ENCODE data around the gene DDTL. TPM values are rescaled to one million over a fixed set of nuclear protein-coding genes. Genes with fewer than 3 reads are reported as not detected.
"Not testable (repeated sequence)": the region's sequence is repeated elsewhere in the genome, so short reads cannot be mapped to it uniquely, and the experiment has no call there.

Gene DDTL
- total RNA-seq, 1 donor from 2014 or later, result 6.6 TPM

DNA sequence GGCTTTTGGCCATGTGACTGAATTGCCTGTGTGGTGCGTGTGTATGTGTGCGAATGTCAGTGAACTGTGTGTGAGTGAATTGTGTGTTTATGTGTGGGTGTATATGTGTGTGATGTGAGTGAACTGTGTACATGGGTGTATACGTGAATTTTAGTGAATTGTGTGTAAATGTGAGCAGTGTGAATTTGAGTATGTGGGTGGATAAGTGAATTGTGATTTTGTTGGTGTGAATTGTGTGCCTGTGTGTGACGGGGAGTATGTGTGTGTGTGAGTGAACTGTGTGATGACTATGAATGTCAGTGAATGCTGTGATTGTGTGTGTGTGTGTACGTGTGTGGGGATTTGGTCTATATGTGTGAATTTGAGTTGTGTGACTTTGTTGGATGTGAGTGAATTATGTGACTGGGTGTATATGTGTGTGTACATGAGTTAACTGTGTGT lies 3.5 kb downstream of the DDTL start:
- no peak for DNase-seq (ENCODE audit: low spot score)

DNA sequence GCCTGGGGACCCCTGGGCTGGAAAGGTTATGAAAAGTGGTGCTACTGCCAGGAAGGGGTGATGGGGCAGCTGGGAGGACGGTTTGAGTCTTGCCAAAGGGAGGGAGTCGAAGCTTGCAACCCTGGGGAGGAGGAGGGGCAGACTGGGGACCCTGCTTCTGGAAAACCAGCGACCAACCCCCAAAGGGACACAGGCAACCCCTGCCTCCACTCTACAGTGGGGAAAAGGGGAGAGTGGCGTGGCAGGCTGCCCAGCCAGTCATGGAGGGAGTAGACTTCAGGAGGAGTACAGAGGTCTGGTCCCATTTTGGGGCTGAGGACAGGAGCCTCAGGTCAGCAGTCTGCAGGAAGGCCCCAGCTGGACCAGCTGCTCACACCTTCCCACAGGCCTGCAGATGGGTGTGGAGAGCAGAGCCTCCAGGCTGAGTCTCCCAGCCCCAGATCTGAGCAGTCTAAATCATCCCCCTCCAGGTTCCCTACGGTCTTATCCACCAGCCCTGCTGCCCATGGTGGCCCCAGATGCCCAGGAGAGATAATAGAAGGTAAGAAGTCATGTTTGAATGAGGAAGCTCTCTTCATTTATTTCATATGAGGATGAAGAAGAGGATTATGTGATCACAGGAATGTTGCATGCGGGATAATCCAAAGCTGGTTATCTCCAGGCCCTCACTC lies 4.3 kb downstream of the DDTL start:
- DNase-seq (ENCODE audit: low spot score), result no peak

DNA sequence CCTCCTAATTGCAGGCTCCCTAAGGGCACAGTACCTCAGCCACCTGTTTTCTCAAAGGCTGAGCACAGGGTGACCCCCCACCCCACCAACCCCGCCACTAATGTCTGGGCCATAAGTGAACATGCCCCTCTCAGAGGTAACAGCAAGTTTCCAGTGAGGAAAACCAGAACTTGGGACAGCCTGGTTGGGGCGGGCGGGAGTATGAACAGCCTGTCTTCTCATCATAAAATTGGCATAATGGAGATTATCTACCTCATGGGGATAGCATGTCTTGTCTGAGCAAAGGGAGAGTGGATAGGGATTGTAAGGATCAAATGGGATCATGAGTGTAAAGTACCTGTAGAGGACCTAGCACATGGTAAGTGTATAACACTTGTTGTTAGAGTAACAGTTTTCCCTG lies 5.2 kb downstream of the DDTL start:
- not testable (repeated sequence) for DNase-seq (ENCODE audit: low spot score)

DNA sequence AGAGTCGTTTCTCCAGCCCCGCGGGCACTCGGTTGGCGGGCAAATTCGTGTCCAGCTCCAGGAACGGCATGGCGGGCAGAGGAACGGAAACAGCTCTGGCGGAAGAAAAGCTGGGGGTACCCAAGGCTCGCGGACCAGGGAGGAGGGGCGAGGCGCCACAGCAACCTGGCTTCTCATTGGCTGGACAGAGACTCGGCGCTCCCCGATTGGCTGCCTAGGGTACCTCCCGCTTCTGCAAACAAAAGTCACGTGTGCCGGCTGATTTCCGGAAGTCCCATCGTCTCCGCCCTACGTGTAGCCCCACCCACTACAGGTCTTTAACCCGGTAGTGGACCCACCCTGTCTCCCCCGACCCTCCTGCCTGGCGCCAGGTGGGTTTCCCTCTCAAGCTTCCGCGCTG lies 7.7 kb downstream of the DDTL start, which contains the start of gene DDT:
Gene DDT (minus strand): TSS at position 97 of the 400 bp plus-strand sequence. CDS start 27 bp downstream, at position 70.
- not testable (repeated sequence) for DNase-seq (ENCODE audit: low spot score)

DNA sequence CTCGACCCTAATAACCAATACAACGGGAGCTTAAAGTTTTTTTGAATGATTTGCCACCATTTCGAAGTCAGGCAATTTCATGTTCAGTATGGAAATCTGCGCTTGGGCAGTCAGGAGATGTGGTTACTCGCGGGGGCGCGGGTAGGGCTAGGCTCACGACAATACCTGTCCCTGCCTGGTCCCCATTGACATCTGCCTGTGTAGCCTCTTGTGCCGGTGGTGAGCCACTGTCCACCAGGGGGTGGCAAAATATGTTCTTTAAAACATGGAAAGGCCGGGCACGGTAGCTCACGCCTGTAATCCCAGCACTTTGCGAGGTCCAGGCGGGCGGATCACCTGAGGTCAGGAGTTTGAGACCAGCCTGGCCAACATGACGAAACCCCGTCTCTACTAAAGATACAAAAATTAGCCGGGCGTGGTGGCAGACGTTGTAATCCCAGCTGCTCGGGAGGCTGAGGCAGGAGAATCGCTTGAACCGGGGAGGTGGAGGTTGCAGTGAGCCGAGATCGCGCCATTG lies 8.2 kb downstream of the DDTL start:
- DNase-seq (ENCODE audit: low spot score), result not testable (repeated sequence)

DNA sequence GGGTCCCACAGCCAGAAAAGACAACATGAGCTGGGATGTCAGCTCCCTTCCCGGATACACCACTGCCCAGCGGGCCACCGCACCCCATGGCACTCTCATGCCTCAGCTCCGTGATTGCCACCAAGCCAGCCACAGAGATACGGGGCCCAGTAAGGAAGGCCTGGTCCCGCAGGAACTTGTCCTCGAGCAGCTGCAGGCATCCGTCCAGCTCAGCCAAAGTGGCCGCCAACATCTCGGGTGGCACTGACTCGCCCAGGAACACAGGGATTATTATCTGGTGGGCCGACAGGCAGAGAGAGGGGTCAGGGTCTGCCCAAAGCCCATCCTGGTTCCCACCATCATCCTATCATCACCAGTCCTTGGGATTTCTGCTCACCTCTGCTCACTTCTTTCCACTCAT lies 10.6 kb downstream of the DDTL start:
- DNase-seq (ENCODE audit: low spot score), result not testable (repeated sequence)

DNA sequence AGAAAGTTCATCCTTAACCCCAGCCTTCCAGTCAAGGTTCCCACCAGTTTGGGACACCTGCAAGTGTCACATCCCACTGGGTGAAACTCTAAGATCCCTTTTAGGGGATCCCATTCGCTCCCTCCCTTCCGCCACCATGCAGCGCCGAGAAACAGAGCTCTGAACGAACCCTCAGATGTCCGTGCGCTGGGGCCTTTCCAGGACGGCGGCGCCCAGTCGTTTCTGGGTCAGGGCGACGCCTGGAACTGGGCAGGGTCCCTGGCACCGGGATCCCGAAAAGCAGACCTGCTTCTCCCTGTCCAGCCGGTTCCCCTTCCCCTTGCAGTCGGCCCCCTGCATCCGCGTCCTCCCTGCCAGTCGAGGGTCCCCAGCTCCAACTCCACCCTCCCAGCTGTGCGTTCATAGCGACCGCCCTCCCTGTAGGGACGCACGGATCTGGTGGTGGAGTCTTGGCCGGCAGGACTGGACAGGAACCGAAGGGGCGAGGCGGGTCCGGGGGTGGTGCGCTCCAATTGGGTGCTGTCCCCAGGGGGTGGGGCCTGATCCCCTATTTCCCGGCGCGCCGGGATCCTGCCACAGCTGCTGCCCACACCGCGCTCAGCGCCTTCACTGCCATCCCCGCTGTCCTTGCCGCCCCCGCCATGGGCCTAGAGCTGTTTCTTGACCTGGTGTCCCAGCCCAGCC lies 13.0 kb downstream of the DDTL start, which contains the start of gene GSTT2:
Gene GSTT2 (plus strand): TSS at position 578 of the 684 bp plus-strand sequence.
- DNase-seq (ENCODE audit: low spot score), result not testable (repeated sequence)

DNA sequence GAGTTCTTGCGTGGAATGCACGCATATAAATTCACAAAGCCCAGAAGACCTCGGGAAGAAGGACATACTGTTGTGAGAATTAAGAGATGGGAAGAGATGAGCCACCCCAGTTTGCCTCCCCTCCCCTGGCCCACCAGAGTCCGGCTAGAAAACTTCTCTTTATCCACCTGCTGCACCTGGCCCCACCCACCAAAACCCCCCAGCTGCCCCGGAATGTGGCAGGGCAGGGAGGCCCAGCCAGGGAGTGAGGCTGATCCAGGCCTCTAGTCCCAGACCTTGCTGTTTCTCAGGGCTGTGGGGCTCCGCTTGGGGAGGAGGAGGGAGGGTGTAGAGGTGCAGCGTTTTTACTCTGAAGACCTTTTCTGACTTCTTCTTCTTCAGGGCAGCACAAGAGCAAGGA lies 13.9 kb downstream of the DDTL start:
- DNase-seq (ENCODE audit: low spot score), result not testable (repeated sequence)

DNA sequence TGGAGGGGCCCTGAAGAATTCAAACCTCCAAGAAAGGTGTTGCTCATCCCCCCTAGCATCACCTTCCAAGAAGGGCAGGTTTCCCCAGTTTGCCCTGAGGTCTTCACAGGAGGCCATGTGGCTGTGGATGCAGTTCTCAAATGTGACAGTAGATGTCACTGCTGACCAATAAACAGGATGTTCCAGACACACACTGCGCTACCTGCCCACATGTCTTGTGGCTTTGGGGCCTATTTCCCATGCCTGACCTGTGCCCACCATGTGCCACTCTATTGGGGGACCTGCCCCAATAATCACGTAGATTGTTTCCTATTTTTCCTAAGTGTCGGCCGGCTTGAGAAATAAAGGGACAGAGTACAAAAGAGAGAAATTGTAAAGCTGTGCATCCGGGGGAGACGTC lies 17.7 kb downstream of the DDTL start:
- DNase-seq (ENCODE audit: low spot score), result peak; percentile 80

DNA sequence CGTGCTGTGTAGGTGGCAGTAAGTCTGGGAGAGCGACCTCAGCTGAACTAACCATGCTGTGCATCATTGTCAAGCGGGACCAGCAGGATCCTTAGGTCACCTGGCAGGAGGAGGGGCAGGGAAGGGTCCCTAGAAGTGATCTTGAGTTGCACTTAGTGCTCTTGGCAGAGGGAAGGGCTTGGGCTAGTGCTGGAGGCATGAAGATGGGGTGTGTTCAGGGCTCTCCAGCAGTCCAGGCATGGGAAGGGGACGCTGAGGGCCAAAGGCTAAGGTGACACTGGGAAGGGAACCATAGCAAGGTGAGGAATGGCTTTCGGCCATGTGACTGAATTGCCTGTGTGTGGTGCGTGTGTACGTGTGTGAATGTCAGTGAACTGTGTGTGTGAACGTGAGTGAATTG lies 19.4 kb downstream of the DDTL start:
- DNase-seq (ENCODE audit: low spot score), result not testable (repeated sequence)

DNA sequence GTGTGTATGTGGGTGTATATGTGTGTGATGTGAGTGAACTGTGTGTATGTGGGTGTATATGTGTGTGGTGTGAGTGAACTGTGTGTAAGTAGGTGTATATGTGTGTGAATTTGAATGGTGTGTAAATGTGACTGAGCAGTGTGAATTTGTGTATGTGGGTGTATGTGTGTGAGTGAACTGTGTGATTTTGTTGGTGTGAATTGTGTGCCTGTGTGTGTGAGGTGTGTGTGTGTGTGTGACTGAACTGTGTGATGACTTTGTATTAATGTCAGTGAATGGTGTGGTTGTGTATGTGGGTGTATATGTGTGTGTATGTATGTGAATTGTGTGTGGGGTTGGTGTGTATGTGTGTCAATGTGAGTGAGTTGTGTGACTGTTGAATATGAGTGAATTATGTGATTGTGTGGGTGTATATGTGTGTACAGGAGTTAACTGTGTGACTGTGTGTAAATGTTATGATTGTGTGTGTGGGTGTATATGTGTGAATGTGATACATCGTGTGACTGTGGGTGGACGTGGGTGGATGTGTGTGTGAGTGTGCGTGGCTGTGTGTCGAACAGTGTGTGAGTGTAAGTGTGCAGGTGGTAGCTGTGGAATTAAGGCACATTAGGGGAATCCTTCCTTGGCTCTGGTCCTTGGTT lies 20.0 kb downstream of the DDTL start:
- DNase-seq (ENCODE audit: low spot score), result not testable (repeated sequence)

DNA sequence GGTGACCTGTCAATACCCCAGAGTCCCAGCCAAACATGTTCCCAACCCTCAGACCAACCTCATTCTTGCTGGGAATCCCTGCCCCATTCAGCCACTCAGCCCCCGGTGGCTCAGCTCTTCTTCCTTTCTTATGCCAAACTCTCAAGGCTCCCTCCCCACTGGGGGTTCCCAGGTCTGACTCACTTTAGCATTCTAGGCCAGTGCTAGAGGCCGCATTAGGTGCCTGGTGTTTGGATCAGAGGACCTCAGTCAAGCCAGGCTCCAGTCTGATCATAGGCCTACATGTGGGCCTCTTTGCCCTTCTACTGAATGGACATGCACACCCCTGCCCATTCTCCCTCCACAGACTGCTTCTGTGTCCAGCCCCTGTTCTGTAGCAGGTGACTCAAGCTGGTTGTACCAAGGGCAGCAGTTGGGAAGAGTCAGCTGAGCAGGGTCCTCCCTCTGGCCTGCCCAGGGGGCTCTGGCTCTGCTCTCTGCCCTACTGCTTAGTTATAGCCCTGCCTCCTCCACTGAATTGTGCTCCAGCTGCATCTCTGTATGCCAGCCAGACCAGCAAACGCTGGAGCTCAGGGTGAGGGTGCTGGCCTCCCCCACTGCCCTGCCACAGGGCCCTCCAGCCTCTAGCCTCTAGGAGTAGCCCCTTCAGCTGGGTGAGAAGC lies 23.0 kb downstream of the DDTL start:
- not testable (repeated sequence) for DNase-seq (ENCODE audit: low spot score)

DNA sequence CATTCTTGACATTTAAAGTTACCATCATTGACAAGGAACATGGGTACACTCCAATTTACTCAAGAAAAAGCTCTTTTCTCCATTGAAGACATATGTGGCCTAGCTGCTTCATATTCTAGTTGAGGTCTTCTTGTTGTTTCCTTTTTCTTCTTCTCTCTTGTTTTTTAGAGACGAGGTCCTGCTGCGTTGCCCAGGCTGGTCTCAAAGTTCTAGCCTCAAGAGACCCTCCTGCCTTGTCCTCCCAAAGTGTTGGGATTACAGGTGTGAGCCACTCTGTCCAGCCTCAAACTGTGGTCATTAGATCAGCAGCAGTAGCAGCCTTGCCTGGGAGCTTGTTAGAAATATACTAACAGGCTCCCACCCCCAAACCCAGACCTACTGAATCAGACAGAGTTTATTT lies 26.4 kb downstream of the DDTL start:
- not testable (repeated sequence) for DNase-seq (ENCODE audit: low spot score)

DNA sequence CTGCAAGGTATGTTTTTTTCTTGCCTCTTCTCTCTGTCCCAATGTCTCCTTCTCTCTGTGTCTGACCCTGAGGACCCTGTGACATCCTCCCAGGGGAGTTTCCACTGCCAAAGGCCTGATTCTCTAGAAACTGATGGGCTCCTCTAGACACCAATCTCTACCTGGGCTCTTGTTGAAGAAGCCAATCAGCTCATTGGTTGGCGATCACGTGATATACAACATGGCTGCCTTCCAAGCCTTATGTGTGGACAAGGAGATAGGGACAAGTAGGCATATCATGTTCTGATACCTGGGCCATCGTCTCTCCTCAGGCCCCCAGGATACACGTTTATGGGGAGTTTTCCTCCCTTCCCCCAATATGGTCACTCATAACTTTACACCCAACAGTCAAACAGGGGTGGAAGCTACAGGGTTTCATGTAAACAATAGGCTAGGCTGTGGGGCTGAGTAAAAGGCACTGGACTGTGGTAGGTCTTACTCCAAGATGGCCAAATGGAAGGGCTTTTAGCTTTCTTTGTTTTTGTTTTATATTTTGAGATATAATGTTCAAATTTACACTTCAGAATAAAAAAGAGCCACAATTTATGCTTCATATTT lies 27.0 kb downstream of the DDTL start:
- not testable (repeated sequence) for DNase-seq (ENCODE audit: low spot score)

DNA sequence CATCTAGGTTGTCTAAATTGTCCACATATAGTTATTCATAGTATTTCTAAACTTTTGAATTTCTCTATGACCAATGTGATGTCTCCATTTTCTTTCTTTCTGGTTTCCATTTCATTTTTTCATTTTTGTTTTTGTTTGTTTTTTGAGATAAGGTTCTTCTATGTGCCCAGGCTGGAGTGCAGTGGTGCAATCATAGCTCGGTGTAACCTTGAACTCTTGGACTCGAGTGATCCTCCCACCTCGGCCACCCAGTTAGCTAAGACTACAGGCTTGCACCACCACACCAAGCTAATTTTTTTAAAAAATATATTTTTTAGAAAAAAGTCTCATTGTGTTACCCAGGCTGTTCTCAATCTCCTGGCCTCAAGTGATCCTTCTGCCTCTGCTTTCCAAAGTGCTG lies 30.4 kb downstream of the DDTL start:
- DNase-seq (ENCODE audit: low spot score), result no peak

DNA sequence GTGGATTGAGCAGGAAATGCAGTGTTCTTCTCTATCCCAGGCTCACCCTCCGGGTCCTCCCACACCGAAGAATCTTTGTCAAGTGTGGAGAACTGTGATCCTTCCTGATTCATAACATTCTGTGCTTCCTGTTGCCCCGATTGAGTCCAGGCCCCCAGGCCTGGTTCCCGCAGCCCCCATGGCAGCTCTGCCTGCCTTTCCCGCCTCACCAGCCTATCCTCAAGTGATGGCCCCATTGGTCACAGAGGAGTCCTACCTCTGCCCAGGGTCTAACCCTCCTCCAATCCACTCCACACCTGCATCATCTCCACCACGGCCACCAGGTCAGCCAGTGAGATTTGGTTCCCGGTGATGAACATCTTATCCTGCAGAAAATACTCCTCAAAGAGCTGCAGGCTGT lies 33.1 kb downstream of the DDTL start:
- not testable (repeated sequence) for DNase-seq (ENCODE audit: low spot score)

DNA sequence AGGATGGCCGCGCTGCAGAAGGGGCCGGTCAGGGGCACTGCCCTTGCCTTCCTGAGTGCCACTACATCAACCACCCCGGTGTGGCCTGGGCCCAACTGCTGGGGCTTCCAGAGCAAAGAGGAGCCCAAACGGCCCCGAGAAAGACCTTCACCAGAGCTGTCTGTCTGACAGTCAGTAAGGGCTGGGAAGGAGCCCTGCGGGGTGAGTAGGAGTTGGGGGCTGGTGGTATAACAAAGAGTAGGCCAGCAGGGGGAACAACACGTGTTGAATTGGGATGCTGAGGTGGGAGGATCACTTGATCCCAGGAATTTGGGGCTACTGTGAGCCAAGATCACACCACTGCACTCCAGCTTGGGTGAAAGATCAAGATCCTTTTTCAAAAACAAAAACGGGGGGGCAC lies 34.6 kb downstream of the DDTL start:
- no peak for DNase-seq (ENCODE audit: low spot score)

DNA sequence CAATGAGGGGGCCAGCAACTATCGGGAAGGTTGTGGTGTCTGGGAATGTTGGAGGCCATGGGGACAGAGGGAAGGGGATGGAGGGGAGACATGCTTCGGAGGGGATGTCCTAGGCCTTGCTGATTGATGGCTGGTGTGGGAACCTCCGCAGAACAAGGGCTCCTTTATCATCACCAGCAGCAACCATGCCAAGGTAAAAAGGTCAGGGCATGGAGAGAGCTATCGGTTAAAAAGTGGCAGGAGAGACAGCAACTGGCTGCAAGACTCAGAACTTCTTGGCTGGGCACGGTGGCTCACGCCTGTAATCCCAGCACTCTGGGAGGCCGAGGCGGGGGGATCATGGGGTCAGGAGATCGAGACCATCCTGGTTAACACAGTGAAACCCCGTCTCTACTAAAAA lies 35.6 kb downstream of the DDTL start:
- DNase-seq (ENCODE audit: low spot score), result no peak

DNA sequence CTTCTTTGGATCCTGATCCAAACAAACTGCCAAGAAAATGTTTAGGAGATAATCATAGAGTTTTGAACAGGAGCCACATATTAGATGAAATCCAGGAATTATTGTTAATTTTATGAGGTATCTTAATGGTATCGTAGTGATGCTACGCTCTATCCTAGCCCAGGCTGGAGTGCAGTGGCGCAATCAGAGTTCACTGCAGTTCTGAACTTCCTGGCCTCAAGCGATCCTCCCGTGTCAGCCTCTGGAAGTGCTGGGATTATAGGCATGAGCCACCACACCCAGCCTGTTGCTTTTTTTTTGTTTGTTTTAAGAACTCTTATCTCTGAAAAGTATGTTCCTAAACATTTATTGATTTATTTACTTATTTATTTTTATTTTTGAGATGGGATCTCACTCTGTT lies 36.2 kb downstream of the DDTL start:
- DNase-seq (ENCODE audit: low spot score), result no peak

DNA sequence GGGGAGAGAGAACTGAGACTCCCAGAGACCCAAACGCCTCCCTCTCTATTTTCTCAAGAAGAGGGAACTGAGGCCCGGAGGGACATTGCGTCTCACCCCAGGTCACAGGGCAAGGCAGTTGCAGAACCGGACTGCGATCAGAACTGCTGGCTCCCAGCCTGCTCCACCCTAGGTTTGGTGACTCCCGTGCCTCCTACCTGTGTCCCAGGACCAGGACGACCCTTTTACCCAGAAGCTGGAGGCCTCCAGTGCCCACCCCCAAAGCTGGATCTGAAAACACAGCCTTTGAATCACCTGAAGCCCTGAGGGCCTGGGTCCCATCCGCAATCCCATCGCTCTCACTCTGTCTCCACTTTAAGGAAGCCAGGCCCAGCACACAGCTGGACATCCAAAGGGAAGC lies 37.2 kb downstream of the DDTL start:
- DNase-seq (ENCODE audit: low spot score), result no peak

DNA sequence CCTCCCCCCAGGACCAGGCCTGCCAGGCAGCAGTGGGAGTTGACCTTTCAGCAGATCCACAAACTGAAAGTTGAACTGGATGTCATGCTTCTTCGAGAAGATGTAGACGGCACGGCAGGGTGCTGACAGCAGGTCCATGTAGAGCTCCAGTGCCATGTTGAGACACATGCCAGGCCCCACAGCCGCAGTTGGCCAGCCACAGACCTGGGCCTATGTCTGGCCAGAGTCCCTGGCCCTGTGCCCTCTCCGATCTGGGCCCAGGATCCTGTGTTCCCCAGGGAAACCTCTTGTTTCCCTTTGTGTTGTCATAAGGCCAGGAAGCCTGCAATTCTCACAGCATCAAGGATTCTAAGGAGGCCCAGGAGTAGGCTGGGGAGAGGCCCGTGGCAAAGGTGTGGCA lies 38.5 kb downstream of the DDTL start, which contains the start of gene GSTT4:
Gene GSTT4 (minus strand): TSS at position 253 of the 400 bp plus-strand sequence. CDS start 97 bp downstream, at position 156.
- no peak for DNase-seq (ENCODE audit: low spot score)

Measured in ureter (tissue), 1 donor.